Large intestine (tissue), 3 donors: ENCODE results near the gene STEAP3. TPM values are rescaled to one million over a fixed set of nuclear protein-coding genes. Genes with fewer than 3 reads are reported as not detected.

Experiments
- DNase-seq, 2 donors: peaks; one replicate each; pipeline versions ENCODE4 v3.0.0 to v3.0.0-alpha.2; 2013
- H3K27ac ChIP-seq: one replicate; pipeline ENCODE4 v1.5.1; 2013; ENCODE audit warnings: low read length
- H3K27me3 ChIP-seq: 2 replicates; pipeline ENCODE4 v1.6.1; 2013; ENCODE audit warnings: low read length; ENCODE audit not compliant: control insufficient read depth, insufficient read depth
- H3K36me3 ChIP-seq: 2 replicates; pipeline ENCODE4 v1.6.1; 2013; ENCODE audit warnings: low read length; ENCODE audit not compliant: control insufficient read depth, insufficient read depth
- H3K4me1 ChIP-seq: one replicate; pipeline ENCODE4 v1.6.1; 2013; ENCODE audit warnings: low read length; ENCODE audit not compliant: control insufficient read depth, insufficient read depth
- H3K4me3 ChIP-seq: one replicate; pipeline ENCODE4 v1.5.1; 2013; ENCODE audit warnings: low read length
- H3K9me3 ChIP-seq: one replicate; pipeline ENCODE4 v1.6.1; 2013; ENCODE audit warnings: mild to moderate bottlenecking, low read depth, low read length, moderate library complexity; ENCODE audit not compliant: control insufficient read depth
- WGBS: methylation state at CpG from one replicate; pipeline ENCODE4 v1.1.5; 2013; ENCODE audit warnings: low lambda C conversion rate; ENCODE audit not compliant: insufficient coverage; 5-methylcytosine and 5-hydroxymethylcytosine counted together
- polyA plus RNA-seq: library from polyadenylated mRNA; unstranded; fragments of 120-200 nt; gene quantifications from one replicate; pipeline ENCODE4 v1.2.1, GENCODE V29; 2013

The STEAP3 gene
- polyA plus RNA-seq, 1 donor: 1.4 TPM

DNA sequence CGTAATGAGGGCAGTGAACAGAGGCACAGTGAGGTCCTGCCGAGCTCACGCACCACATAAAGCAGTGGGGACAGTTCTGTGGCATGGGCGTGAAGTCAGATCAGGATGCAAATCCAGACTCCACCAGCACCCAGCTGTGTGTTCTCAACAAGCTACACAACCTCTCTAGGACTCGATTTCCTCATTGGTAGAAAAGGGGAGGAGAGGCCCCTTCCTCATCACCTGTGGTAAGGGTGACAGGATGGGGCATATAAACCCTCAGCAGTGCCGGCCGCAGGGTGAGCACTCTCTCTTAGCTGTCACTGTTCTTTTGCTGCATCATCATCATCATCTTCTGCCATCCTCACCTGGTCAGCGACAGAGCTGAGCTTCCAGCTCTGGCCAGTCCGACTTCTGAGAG, 88.2 kb downstream of the STEAP3 start:
- DNase-seq: no peak
- no peak overlapping the region for H3K27ac ChIP-seq
- no peaks in the 10 kb centered on the region for H3K36me3 ChIP-seq
- H3K4me3 ChIP-seq: no peak overlapping the region
- no CpG with 5 or more reads among the region's 9 CpGs for WGBS
- H3K27me3 ChIP-seq: no peaks in the 10 kb centered on the region
- no peaks in the 10 kb centered on the region for H3K9me3 ChIP-seq
- H3K4me1 ChIP-seq: peaks cover 7% of the 10 kb centered on the region

Other genes with a start within 250 kb of the STEAP3 start
- 0.18 TPM for gene C1QL2, start 65.1 kb upstream of the STEAP3 start, polyA plus RNA-seq
- 11.9 TPM for gene C2orf76, start 143.0 kb downstream of the STEAP3 start, polyA plus RNA-seq
- gene DBI, start 143.1 kb downstream of the STEAP3 start, polyA plus RNA-seq: 377 TPM
- gene TMEM37, start 208.0 kb downstream of the STEAP3 start, polyA plus RNA-seq: 70.7 TPM